Ovary (tissue), 9 donors: ENCODE data around the gene HNRNPL. TPM values are rescaled to one million over a fixed set of nuclear protein-coding genes. Genes with fewer than 3 reads are reported as not detected.
"Not testable (repeated sequence)": the region's sequence is repeated elsewhere in the genome, so short reads cannot be mapped to it uniquely, and the experiment has no call there.

Experiments used
- DNase-seq, 5 donors: peaks; one replicate each; pipeline ENCODE4 v3.0.0-alpha.2; 2019 to 2020
- H3K27ac ChIP-seq, 2 donors: fragments of 200-600 bp; one replicate each; pipeline versions ENCODE4 v1.5.1 to v1.8.0; 2019 to 2022
- H3K27me3 ChIP-seq: fragments of 200-600 bp; one replicate; pipeline ENCODE4 v1.8.0; 2022
- H3K36me3 ChIP-seq: fragments of 200-600 bp; sonication (generic); one replicate; pipeline ENCODE4 v1.5.1; 2019
- H3K4me1 ChIP-seq: one replicate; pipeline ENCODE4 v1.8.1; 2013; ENCODE audit warnings: mild to moderate bottlenecking, moderate library complexity; ENCODE audit not compliant: insufficient read depth
- H3K4me3 ChIP-seq: fragments of 200-600 bp; sonication (generic); one replicate; pipeline ENCODE4 v1.5.1; 2017
- H3K9me3 ChIP-seq, 2 donors: fragments of 200-600 bp in 1 of 2; sonication (generic) in 1 of 2; one replicate each; pipeline versions ENCODE4 v1.5.1 to v1.8.1; 2013 to 2019; ENCODE audit warnings: mild to moderate bottlenecking in 1 of 2, moderate library complexity in 1 of 2
- CTCF ChIP-seq, 3 donors: fragments of 450-650 bp in 2 of 3; fragments of 200-600 bp in 1 of 3; IDR thresholded peaks; one replicate each; pipeline versions ENCODE4 v1.5.1 to v1.8.0; 2016 to 2022; ENCODE audit warnings: antibody characterized with exemption in 3 of 3, mild to moderate bottlenecking in 1 of 3
- EP300 ChIP-seq: sonication (generic); formaldehyde crosslinking; IDR thresholded peaks from one replicate; pipeline ENCODE4 v1.6.1; 2017; ENCODE audit warnings: antibody characterized with exemption
- POLR2A ChIP-seq: fragments of 450-650 bp; IDR thresholded peaks from one replicate; pipeline ENCODE4 v1.6.1; 2017; ENCODE audit warnings: antibody characterized with exemption, mild to moderate bottlenecking, moderate library complexity
- WGBS, 3 donors: extraction: QIAGEN DNeasy Blood & Tissue Kit in 1 of 3; methylation state at CpG; one replicate each; pipeline versions ENCODE4 v1.1.5 to v1.1.7; 2013 to 2017; 5-methylcytosine and 5-hydroxymethylcytosine counted together
- intact Hi-C, 4 donors: fragments of 100-400 bp; cut with DNase I; formaldehyde crosslinking; loops; one replicate each; pipeline versions ENCODE4 v1.11.0 to v1.15.1; 2022 to 2023
- polyA plus RNA-seq, 2 donors: library from polyadenylated mRNA; stranded (reverse); fragments of 200-250 nt in 1 of 2; fragments of 350-450 nt in 1 of 2; fragmentation: Illumina TruSeq in 1 of 2; extraction: RNeasy Lipid Tissue Mini Kit (QIAGEN cat#74804) in 1 of 2; gene quantifications; one replicate each; pipeline ENCODE4 v1.2.3, GENCODE V29; 2013 to 2014
- total RNA-seq, 7 donors: library from RNA; depleted of rRNA in 2 of 7; stranded (reverse); fragments of >200 nt in 2 of 7; fragmentation: NEBNext Ultra II Directional in 3 of 7; extraction: Animal tissue kit (Norgen Biotek cat#: 25700) in 3 of 7; gene quantifications; one replicate each; pipeline versions ENCODE4 v1.1.0 to v1.2.4, GENCODE V29; 2016 to 2023
- donor health status: DM: no; HTN: no; CAD: no; lungs with moderate emphysema.
- donor health status: DM: no; HTN: no; CAD: no.
- donor health status: Bipolar disorder and iron deficiency.
- donor health status: DM: yes; HTN: yes; CAD: no.
- donor health status: DM: no; HTN: no; CAD: no.
- donor health status: DM: yes; HTN: yes; CAD: no.

Gene HNRNPL
- total and polyA plus RNA-seq, 9 donors, result 110 to 284 (median 230) TPM

DNA sequence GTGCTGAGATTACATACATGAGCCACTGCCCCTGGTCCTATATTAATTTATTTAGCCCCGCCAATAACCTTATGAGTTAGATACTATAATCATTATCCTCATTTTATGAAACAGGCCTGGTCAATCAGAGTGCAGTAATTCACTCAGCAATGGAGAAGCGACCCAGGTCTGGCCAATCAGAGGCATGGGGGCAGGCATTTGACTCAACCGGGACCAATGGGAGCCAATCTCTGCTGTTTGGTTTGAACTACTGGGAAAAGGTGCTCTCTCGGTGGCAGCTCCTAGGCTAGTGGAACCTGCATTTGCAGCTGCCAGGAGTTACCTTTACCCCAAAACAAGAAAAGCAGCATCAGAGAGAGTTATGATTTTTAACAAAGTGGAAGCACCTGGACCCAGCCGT lies 43.1 kb upstream of the HNRNPL start:
- no peak overlapping the region for H3K27ac ChIP-seq
- H3K4me1 ChIP-seq, result peaks cover 3% of the 10 kb centered on the region
- TF ChIP-seq CTCF (IDR thresholded peaks at IDR 0.05), result no peak
- TF ChIP-seq POLR2A, result no peak
- TF ChIP-seq EP300, result no peak
- DNase-seq, result no peak
- 58 to 68% (median 67%) methylated on average over 5 of the region's 5 CpGs for WGBS, 3 donors
- no peaks in the 10 kb centered on the region for H3K36me3 ChIP-seq
- no peak overlapping the region for H3K4me3 ChIP-seq
- H3K9me3 ChIP-seq, result no peaks in the 10 kb centered on the region
- intact Hi-C loops, result no loop called here
- H3K27me3 ChIP-seq, result no peaks in the 10 kb centered on the region

DNA sequence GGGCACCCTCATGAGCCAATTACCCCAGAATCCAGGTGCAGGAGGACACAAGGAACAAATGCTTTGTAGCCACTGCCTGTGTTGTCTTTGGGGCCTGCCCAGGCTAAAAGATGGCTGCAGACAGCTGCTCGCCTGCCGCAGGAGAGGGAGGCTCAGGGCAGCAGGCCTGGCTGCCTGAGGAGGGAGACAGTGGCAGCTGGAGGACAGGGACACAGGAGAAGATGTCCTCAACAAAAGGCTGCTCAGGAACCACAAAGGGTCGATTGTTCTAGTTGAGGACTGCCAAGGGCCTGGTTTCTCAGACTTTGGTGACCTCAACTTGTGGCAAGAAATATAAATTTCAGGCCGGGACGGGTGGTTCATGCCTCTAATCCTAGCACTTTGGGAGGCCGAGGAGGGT lies 42.0 kb upstream of the HNRNPL start:
- H3K27me3 ChIP-seq, result no peaks in the 10 kb centered on the region
- WGBS, 3 donors, result 87 to 94% (median 91%) methylated on average over 6 of the region's 6 CpGs
- H3K4me3 ChIP-seq, result no peak overlapping the region
- no peak overlapping the region for H3K27ac ChIP-seq
- DNase-seq, result no peak
- H3K4me1 ChIP-seq, result peaks cover 3% of the 10 kb centered on the region
- H3K36me3 ChIP-seq, result no peaks in the 10 kb centered on the region
- no peak for TF ChIP-seq POLR2A
- no peak for TF ChIP-seq EP300
- TF ChIP-seq CTCF (IDR thresholded peaks at IDR 0.05), result no peak
- no peaks in the 10 kb centered on the region for H3K9me3 ChIP-seq
- intact Hi-C loops, result no loop called here

GRCh38 chr19:38890686-38891085 lies 40.9 kb upstream of the HNRNPL start:
- intact Hi-C loops, result no loop called here
- no peak overlapping the region for H3K4me3 ChIP-seq
- TF ChIP-seq CTCF (IDR thresholded peaks at IDR 0.05) (no peak), EP300 (no peak), POLR2A (no peak)
- no peak for DNase-seq
- H3K4me1 ChIP-seq, result peaks cover 3% of the 10 kb centered on the region
- H3K27me3 ChIP-seq, result no peaks in the 10 kb centered on the region
- no peak overlapping the region for H3K27ac ChIP-seq
- no peaks in the 10 kb centered on the region for H3K9me3 ChIP-seq
- no peaks in the 10 kb centered on the region for H3K36me3 ChIP-seq

GRCh38 chr19:38889803-38890202 lies 40.0 kb upstream of the HNRNPL start:
- DNase-seq, result no peak
- intact Hi-C loops, result no loop called here
- no peak overlapping the region for H3K27ac ChIP-seq
- H3K27me3 ChIP-seq, result no peaks in the 10 kb centered on the region
- TF ChIP-seq POLR2A (no peak), EP300 (no peak), CTCF (IDR thresholded peaks at IDR 0.05) (no peak)
- H3K9me3 ChIP-seq, result no peaks in the 10 kb centered on the region
- H3K36me3 ChIP-seq, result no peaks in the 10 kb centered on the region
- no peak overlapping the region for H3K4me3 ChIP-seq
- WGBS, 3 donors, result 91 to 98% (median 91%) methylated on average over 8 of the region's 8 CpGs
- H3K4me1 ChIP-seq, result peaks cover 3% of the 10 kb centered on the region

DNA sequence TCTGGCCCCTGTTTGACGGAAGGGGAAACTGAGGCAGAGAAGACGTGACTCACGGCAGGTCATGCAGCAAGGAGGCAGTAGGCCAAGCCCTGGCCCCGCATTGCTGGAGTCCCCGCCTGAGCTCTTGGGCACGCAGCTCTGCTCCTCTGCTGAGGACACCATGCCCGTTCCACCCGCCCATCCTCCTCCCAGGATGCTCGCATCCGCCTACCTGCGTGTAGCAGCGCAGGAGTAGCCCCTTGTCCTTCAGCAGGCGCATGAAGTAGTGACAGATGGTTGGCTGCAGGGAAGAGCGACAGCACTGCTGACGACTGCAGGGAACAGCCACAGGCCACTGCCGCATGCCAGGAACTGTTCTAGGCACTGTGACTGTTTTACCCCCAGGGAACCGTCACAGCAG lies 39.1 kb upstream of the HNRNPL start:
- H3K36me3 ChIP-seq, result no peaks in the 10 kb centered on the region
- intact Hi-C loops, result no loop called here
- WGBS, 3 donors, result 93 to 96% (median 94%) methylated on average over 17 of the region's 17 CpGs
- no peaks in the 10 kb centered on the region for H3K27me3 ChIP-seq
- H3K4me1 ChIP-seq, result peaks cover 2% of the 10 kb centered on the region
- no peak overlapping the region for H3K4me3 ChIP-seq
- no peak overlapping the region for H3K27ac ChIP-seq
- DNase-seq, result no peak
- no peaks in the 10 kb centered on the region for H3K9me3 ChIP-seq
- no peak for TF ChIP-seq EP300
- no peak for TF ChIP-seq POLR2A
- TF ChIP-seq CTCF (IDR thresholded peaks at IDR 0.05), result no peak

DNA sequence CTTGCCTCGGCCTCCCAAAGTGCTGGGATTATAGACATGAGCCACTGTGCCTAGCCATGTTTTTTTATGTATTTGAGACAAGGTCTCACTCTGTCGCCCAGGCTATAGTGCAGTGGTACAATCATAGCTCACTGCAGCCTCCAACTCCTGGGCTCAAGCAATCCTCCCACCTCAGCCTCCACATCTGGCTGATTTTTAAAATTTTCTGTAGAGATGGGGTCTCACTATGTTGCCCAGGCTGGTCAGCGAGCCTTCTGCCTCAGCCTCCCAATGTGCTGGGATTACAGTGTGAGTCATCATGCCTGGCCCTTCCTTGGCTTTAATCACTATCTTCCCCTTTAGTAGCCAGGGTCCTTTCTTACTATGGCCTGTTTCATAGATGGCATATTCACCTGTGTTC lies 34.9 kb upstream of the HNRNPL start:
- intact Hi-C loops, result not testable (repeated sequence)

More for the DNA sequence above, 34.9 kb upstream of the HNRNPL start:
- not testable (repeated sequence) for H3K36me3 ChIP-seq, H3K9me3 ChIP-seq, H3K27me3 ChIP-seq, DNase-seq, H3K4me1 ChIP-seq, H3K27ac ChIP-seq, H3K4me3 ChIP-seq
- WGBS, 3 donors, result 95 to 99% (median 97%) methylated on average over 3 of the region's 3 CpGs
